HepG2 (cell line): ENCODE measurements around the gene KIF13A. TPM values are rescaled to one million over a fixed set of nuclear protein-coding genes. Genes with fewer than 3 reads are reported as not detected.

Experiments used
- ATAC-seq: fragments of 200-7000 bp; cut with Tn5 transposase; 3 replicates; pipeline ENCODE4 v1.9.1; 2020; ENCODE audit warnings: mild to moderate bottlenecking, moderate library complexity
- BruUV-seq: library from RNA; stranded (reverse); fragments of 400-500 nt; replicated peaks from 2 replicates; lab custom pipeline; 2021; lab: Mats Ljungman, UMichigan
- CTCF ChIA-PET: fragments of 300-600 bp; formaldehyde crosslinking; extraction: SDS; loops from one replicate; lab custom pipeline; 2021; ENCODE audit warnings: low total read pairs, inconsistent platforms, low intra/inter-chr PET ratio; lab: Yijun Ruan, JAX
- POLR2A ChIA-PET: fragments of 350-600 bp; sonication (Branson Sonifier 250); formaldehyde crosslinking; loops from one replicate; lab custom pipeline; 2020; ENCODE audit warnings: antibody characterized with exemption, inconsistent platforms; lab: Yijun Ruan, JAX
- DNase-seq: peaks from one replicate; pipeline ENCODE4 v3.0.0-alpha.2; 2015; ENCODE audit warnings: low spot score
- FAIRE-seq: peaks from 3 replicates; lab custom pipeline; 2011; peaks lifted over from hg19 to GRCh38; lab: Jason Lieb, UNC
- H2AFZ ChIP-seq: one replicate; pipeline ENCODE4 v1.6.1; 2011; ENCODE audit warnings: low read length, inconsistent platforms
- H3K27ac ChIP-seq: fragments of 300-600 bp; 3 replicates; pipeline ENCODE4 v1.8.0; 2011; ENCODE audit warnings: mixed run types, mild to moderate bottlenecking, mixed read lengths, low read length, inconsistent platforms; ENCODE audit not compliant: insufficient read depth; ENCODE audit errors: extremely low read length
- H3K27me3 ChIP-seq, 2 experiments: fragments of 200-600 bp in 1 of 2; 2 replicates in 1 of 2; 3 replicates in 1 of 2; pipeline versions ENCODE4 v1.6.0 to v1.8.0; 2011; ENCODE audit warnings: low read length in 2 of 2, mild to moderate bottlenecking in 2 of 2, moderate library complexity in 2 of 2, inconsistent platforms in 1 of 2; ENCODE audit not compliant: insufficient read depth in 2 of 2, control insufficient read depth in 1 of 2
- H3K36me3 ChIP-seq, 2 experiments: fragments of 200-600 bp in 1 of 2; replicated peaks in 1 of 2; 2 replicates in 1 of 2; 3 replicates in 1 of 2; pipeline versions ENCODE4 v1.5.1 to v1.8.0; 2011; ENCODE audit warnings: low read length in 2 of 2, inconsistent platforms in 1 of 2; ENCODE audit not compliant: insufficient read depth in 2 of 2, control insufficient read depth in 1 of 2
- H3K4me1 ChIP-seq: 2 replicates; pipeline ENCODE4 v1.5.1; 2012; ENCODE audit warnings: low read length, inconsistent platforms; ENCODE audit not compliant: insufficient read depth
- H3K4me2 ChIP-seq: 2 replicates; pipeline ENCODE4 v1.6.0; 2011; ENCODE audit warnings: low read depth, low read length, inconsistent platforms
- H3K4me3 ChIP-seq, 3 experiments: fragments of 200-600 bp in 1 of 3; sonication (generic), shearing (Covaris generic) in 1 of 3; replicated peaks in 1 of 3; 2 replicates each; pipeline ENCODE4 v1.5.1; 2011 to 2016; ENCODE audit warnings: low read length in 3 of 3, inconsistent platforms in 2 of 3, low read depth in 2 of 3, mild to moderate bottlenecking in 2 of 3, control low read depth in 1 of 3, mixed read lengths in 1 of 3; ENCODE audit not compliant: insufficient read depth in 1 of 3
- H3K79me2 ChIP-seq: one replicate; pipeline ENCODE4 v1.6.1; 2011; ENCODE audit warnings: low read length, inconsistent platforms; ENCODE audit not compliant: insufficient read depth
- H3K9ac ChIP-seq: 2 replicates; pipeline ENCODE4 v1.6.0; 2011; ENCODE audit warnings: mild to moderate bottlenecking, low read depth, low read length, inconsistent platforms; ENCODE audit not compliant: insufficient read depth
- H3K9me3 ChIP-seq: 2 replicates; pipeline ENCODE4 v1.5.1; 2012; ENCODE audit warnings: mild to moderate bottlenecking, low read length
- H4K20me1 ChIP-seq: 2 replicates; pipeline ENCODE4 v1.6.0; 2011; ENCODE audit warnings: inconsistent platforms, mild to moderate bottlenecking, low read length, moderate library complexity; ENCODE audit not compliant: insufficient read depth
- FOXA3 ChIP-seq: IDR thresholded peaks from 2 replicates; pipeline ENCODE4 v1.6.1; 2016; ENCODE audit warnings: missing genetic modification reagents, missing compliant biosample characterization
- MED1 ChIP-seq: sonication (generic); formaldehyde crosslinking; IDR thresholded peaks from 2 replicates; pipeline ENCODE4 v1.4.0; 2020; ENCODE audit warnings: missing genetic modification reagents
- MXD3 ChIP-seq: IDR thresholded peaks from 2 replicates; pipeline ENCODE4 v1.6.1; 2016; ENCODE audit warnings: mild to moderate bottlenecking, missing biosample characterization, missing genetic modification reagents
- POGZ ChIP-seq: sonication (generic); formaldehyde crosslinking; IDR thresholded peaks from 2 replicates; pipeline ENCODE4 v1.4.0; 2020; ENCODE audit warnings: mild to moderate bottlenecking, missing genetic modification reagents
- PRMT3 ChIP-seq: sonication (generic); formaldehyde crosslinking; IDR thresholded peaks from 2 replicates; pipeline ENCODE4 v1.8.1; 2022; ENCODE audit warnings: low read depth, mild to moderate bottlenecking, moderate library complexity, missing genetic modification reagents, borderline replicate concordance
- SP2 ChIP-seq: sonication (generic); formaldehyde crosslinking; IDR thresholded peaks from 2 replicates; pipeline ENCODE4 v1.5.1; 2020; ENCODE audit warnings: mild to moderate bottlenecking, missing genetic modification reagents
- SRY ChIP-seq: sonication (generic); formaldehyde crosslinking; IDR thresholded peaks from 2 replicates; pipeline ENCODE4 v1.8.0; 2022; ENCODE audit warnings: mild to moderate bottlenecking, missing genetic modification reagents
- XBP1 ChIP-seq: sonication (generic); formaldehyde crosslinking; IDR thresholded peaks from 2 replicates; pipeline ENCODE4 v1.5.0; 2020; ENCODE audit warnings: missing genetic modification reagents
- ZBTB7B ChIP-seq: sonication (generic); formaldehyde crosslinking; IDR thresholded peaks from 2 replicates; pipeline ENCODE4 v1.4.0; 2020; ENCODE audit warnings: missing genetic modification reagents
- ZFP1 ChIP-seq: IDR thresholded peaks from 2 replicates; pipeline ENCODE4 v1.6.1; 2016
- ZNF331 ChIP-seq: sonication (generic); formaldehyde crosslinking; IDR thresholded peaks from 2 replicates; pipeline ENCODE4 v1.4.0; 2020; ENCODE audit warnings: missing genetic modification reagents
- ZNF33B ChIP-seq: sonication (generic); formaldehyde crosslinking; IDR thresholded peaks from 2 replicates; pipeline ENCODE4 v1.5.1; 2020; ENCODE audit warnings: mild to moderate bottlenecking, missing genetic modification reagents
- ZNF687 ChIP-seq: sonication (generic); formaldehyde crosslinking; IDR thresholded peaks from 2 replicates; pipeline ENCODE4 v1.5.1; 2020; ENCODE audit warnings: mild to moderate bottlenecking, missing genetic modification reagents, moderate library complexity
- ZNF776 ChIP-seq: sonication (generic); formaldehyde crosslinking; IDR thresholded peaks from 2 replicates; pipeline ENCODE4 v1.4.0; 2020; ENCODE audit warnings: mild to moderate bottlenecking, missing genetic modification reagents
- WGBS: methylation state at CpG from one replicate; pipeline ENCODE4 v1.1.6; 2017; ENCODE audit warnings: low lambda C conversion rate; 5-methylcytosine and 5-hydroxymethylcytosine counted together
- in situ Hi-C: cut with HindIII; loops from 2 replicates; pipeline ENCODE4 v1.10.0; 2017; ENCODE audit warnings: low pct_unique_long_range_greater_than_20kb; ENCODE audit not compliant: extremely low pct_ligation_motif_present
- intact Hi-C: fragments of 100-400 bp; cut with micrococcal nuclease; formaldehyde crosslinking; loops from one replicate; pipeline ENCODE4 v1.10.0; 2022; ENCODE audit not compliant: unreplicated experiment
- polyA plus RNA-seq, 8 experiments: library from polyadenylated mRNA; depleted of rRNA in 3 of 8; stranded (reverse) in 7 of 8; unstranded in 1 of 8; fragments of >200 nt; fragmentation: Illumina TruSeq in 4 of 8; extraction: Trizol in 4 of 8; gene quantifications; 2 replicates each; pipeline versions ENCODE4 v1.2.1 to v1.2.3, GENCODE V29; 2011 to 2016; ENCODE audit warnings: low read depth in 4 of 8, missing spikeins in 1 of 8, mixed read lengths in 1 of 8; ENCODE audit not compliant: insufficient read depth in 1 of 8
- total RNA-seq, 5 experiments: library from RNA; depleted of rRNA; stranded (reverse); fragments of >200 nt; fragmentation: Illumina TruSeq; extraction: Trizol; gene quantifications; 2 replicates each; pipeline ENCODE4 v1.2.3, GENCODE V29; 2016; ENCODE audit warnings: low read depth in 1 of 5

KIF13A gene
- total and polyA plus RNA-seq, 2 of the 13 experiments (the other 11 are each of a cell fraction or from before 2014, with no cell fraction given) = 21.1 to 37.2 TPM

GRCh38 chr6:17923401-17923863 lies 64.0 kb downstream of the KIF13A start (continued):
- no peak for TF ChIP-seq ZNF33B (CRISPR knock-in tag)
- TF ChIP-seq FOXA3 = no peak
- no peak for TF ChIP-seq ZNF331
- no peak for TF ChIP-seq SRY (CRISPR knock-in tag)
- no peak for TF ChIP-seq ZFP1

GRCh38 chr6:17921454-17921853 lies 66.0 kb downstream of the KIF13A start:
- Histone ChIP-seq H3K27ac (no peak overlapping the region), H4K20me1 (no peaks in the 10 kb centered on the region), H2AFZ (no peak overlapping the region), H3K9me3 (no peaks in the 10 kb centered on the region), H3K36me3 (no peaks in the 10 kb centered on the region), H3K79me2 (no peaks in the 10 kb centered on the region), H3K4me2 (no peak overlapping the region), H3K4me1 (no peaks in the 10 kb centered on the region), H3K4me3 (no peak overlapping the region), H3K27me3 (no peaks in the 10 kb centered on the region), H3K9ac (no peak overlapping the region)
- in situ Hi-C loops = no loop called here
- POLR2A ChIA-PET = no interaction called here
- CTCF ChIA-PET = no interaction called here
- intact Hi-C loops = no loop called here
- TF ChIP-seq MXD3 (CRISPR knock-in tag) (no peak), SP2 (no peak)
- BruUV-seq = no TSS peak
- FAIRE-seq (no peak), DNase-seq (no peak), ATAC-seq (no peak)
- WGBS = 97% methylated on average over 2 of the region's 2 CpGs

GRCh38 chr6:17919496-17919895 lies 67.9 kb downstream of the KIF13A start:
- Histone ChIP-seq H3K27ac (no peak overlapping the region), H3K4me3 (no peak overlapping the region), H3K9me3 (no peaks in the 10 kb centered on the region), H3K36me3 (no peaks in the 10 kb centered on the region), H3K4me1 (no peaks in the 10 kb centered on the region), H3K9ac (no peak overlapping the region), H3K79me2 (no peaks in the 10 kb centered on the region), H3K4me2 (no peak overlapping the region), H3K27me3 (no peaks in the 10 kb centered on the region), H4K20me1 (no peaks in the 10 kb centered on the region), H2AFZ (no peak overlapping the region)
- in situ Hi-C loops (no loop called here), intact Hi-C loops (no loop called here)
- CTCF ChIA-PET = no interaction called here
- POLR2A ChIA-PET = no interaction called here
- BruUV-seq = no TSS peak
- FAIRE-seq = no peak
- no peak for ATAC-seq
- 96% methylated on average over 4 of the region's 4 CpGs for WGBS
- DNase-seq = no peak
- no peak for TF ChIP-seq POGZ (CRISPR knock-in tag)
- no peak for TF ChIP-seq ZNF687 (CRISPR knock-in tag)
- no peak for TF ChIP-seq MED1
- no peak for TF ChIP-seq ZBTB7B (CRISPR knock-in tag)
- no peak for TF ChIP-seq XBP1 (CRISPR knock-in tag)
- no peak for TF ChIP-seq ZNF776 (CRISPR knock-in tag)
- no peak for TF ChIP-seq PRMT3 (CRISPR knock-in tag)
